ENCODE measurements around the gene AP5S1. TPM values are rescaled to one million over a fixed set of nuclear protein-coding genes. Genes with fewer than 3 reads are reported as not detected.

AP5S1 gene
- total and polyA plus RNA-seq, 2 of the 13 experiments (the other 11 are each of a cell fraction or from before 2014, with no cell fraction given) = 7.9 to 23.2 TPM

GRCh38 chr20:3795511-3796468 lies 24.6 kb upstream of the AP5S1 start, which contains the start of gene CDC25B (continued):
- TF ChIP-seq DMTF1 (CRISPR knock-in tag; IDR thresholded peaks at IDR 0.05) (no peak; the same call in 1 of the 2 replicates), ZNF775 (CRISPR knock-in tag; IDR thresholded peaks at IDR 0.05; ENCODE audit: borderline replicate concordance) (peak; percentile 32; the same call in 1 of the 2 replicates), AGO1 (IDR thresholded peaks at IDR 0.05; ENCODE audit: low read depth, low read length, poor library complexity, severe bottlenecking) (no peak), GPBP1L1 (CRISPR knock-in tag; IDR thresholded peaks at IDR 0.05) (no peak), RFX1 (IDR thresholded peaks at IDR 0.05) (no peak), ZNF264 (CRISPR knock-in tag; IDR thresholded peaks at IDR 0.05) (no peak), MEF2D (CRISPR knock-in tag; IDR thresholded peaks at IDR 0.05) (0 out of 2 replicates have a peak, but pooled peaks have one; percentile 47), ZNF34 (CRISPR knock-in tag; IDR thresholded peaks at IDR 0.05; ENCODE audit: borderline replicate concordance) (peak; percentile 76; the same call in 1 of the 2 replicates), DNMT1 (CRISPR knock-in tag; IDR thresholded peaks at IDR 0.05) (no peak), MTA3 (CRISPR knock-in tag; IDR thresholded peaks at IDR 0.05) (no peak), AFF4 (CRISPR knock-in tag; IDR thresholded peaks at IDR 0.05) (no peak; the same call in 1 of the 2 replicates), ZNF598 (CRISPR knock-in tag; IDR thresholded peaks at IDR 0.05; ENCODE audit: borderline replicate concordance) (no peak), AHR (CRISPR knock-in tag; IDR thresholded peaks at IDR 0.05) (peak; percentile 88; the same call in 1 of the 2 replicates), ZNF878 (CRISPR knock-in tag; IDR thresholded peaks at IDR 0.05) (no peak), ZSCAN25 (CRISPR knock-in tag; IDR thresholded peaks at IDR 0.05) (no peak), ZBTB37 (CRISPR knock-in tag; IDR thresholded peaks at IDR 0.05) (0 out of 2 replicates have a peak, but pooled peaks have one; percentile 16), KAT7 (CRISPR knock-in tag; IDR thresholded peaks at IDR 0.05; ENCODE audit: borderline replicate concordance) (no peak), ZNF33B (CRISPR knock-in tag; IDR thresholded peaks at IDR 0.05) (no peak), SMARCC2 (IDR thresholded peaks at IDR 0.05) (no peak), KLF6 (CRISPR knock-in tag; IDR thresholded peaks at IDR 0.05) (no peak), YEATS4 (CRISPR knock-in tag; IDR thresholded peaks at IDR 0.05; ENCODE audit: borderline replicate concordance) (peak; percentile 77)

All from HepG2 (cell line).